Neutrophil (primary cell): ENCODE data around the gene SGMS1.
"Not testable (repeated sequence)": the region's sequence is repeated elsewhere in the genome, so short reads cannot be mapped to it uniquely, and the experiment has no call there.

Experiments used
- H3K27ac ChIP-seq: fragments of 200-600 bp; sonication (generic); 2 replicates; pipeline ENCODE4 v1.5.1; 2016; ENCODE audit warnings: mild to moderate bottlenecking, moderate library complexity
- H3K27me3 ChIP-seq: fragments of 200-600 bp; sonication (generic); 2 replicates; pipeline ENCODE4 v1.6.0; 2016; ENCODE audit warnings: mild to moderate bottlenecking
- H3K36me3 ChIP-seq: fragments of 200-600 bp; sonication (generic); 2 replicates; pipeline ENCODE4 v1.5.1; 2017
- H3K4me1 ChIP-seq, 2 experiments: fragments of 200-600 bp in 1 of 2; sonication (generic) in 1 of 2; 1 replicate in 1 of 2; 2 replicates in 1 of 2; pipeline versions ENCODE4 v1.5.1 to v1.6.1; 2013 to 2016; ENCODE audit warnings: low read depth in 1 of 2, low read length in 1 of 2, mild to moderate bottlenecking in 1 of 2, moderate library complexity in 1 of 2; ENCODE audit not compliant: control insufficient read depth in 1 of 2, insufficient read depth in 1 of 2
- H3K4me3 ChIP-seq, 2 experiments: fragments of 200-600 bp in 1 of 2; sonication (generic) in 1 of 2; 1 replicate in 1 of 2; 2 replicates in 1 of 2; pipeline ENCODE4 v1.5.1; 2013 to 2016; ENCODE audit warnings: low read depth in 1 of 2, low read length in 1 of 2, mild to moderate bottlenecking in 1 of 2, moderate library complexity in 1 of 2
- H3K9me3 ChIP-seq: fragments of 200-600 bp; sonication (generic); 2 replicates; pipeline ENCODE4 v1.5.1; 2016
- CTCF ChIP-seq: fragments of 200-600 bp; sonication (generic); IDR thresholded peaks from 2 replicates; pipeline ENCODE4 v1.5.1; 2016; ENCODE audit warnings: antibody characterized with exemption

Gene SGMS1

GRCh38 chr10:50510517-50511473 lies 113.0 kb downstream of the SGMS1 start:
- no peak overlapping the region for H3K27ac ChIP-seq
- no peak overlapping the region for H3K4me3 ChIP-seq
- no peaks in the 10 kb centered on the region for H3K27me3 ChIP-seq
- H3K36me3 ChIP-seq, result no peaks in the 10 kb centered on the region
- no peaks in the 10 kb centered on the region for H3K9me3 ChIP-seq
- no peaks in the 10 kb centered on the region for H3K4me1 ChIP-seq
- no peak for TF ChIP-seq CTCF

- Histone ChIP-seq H3K9me3 (no peaks in the 10 kb centered on the region), H3K4me1 (no peaks in the 10 kb centered on the region), H3K36me3 (no peaks in the 10 kb centered on the region), H3K27ac (no peak overlapping the region), H3K4me3 (no peak overlapping the region), H3K27me3 (no peaks in the 10 kb centered on the region)
- no peak for TF ChIP-seq CTCF
Observed at GRCh38 chr10:50508315-50509051, 115.3 kb downstream of the SGMS1 start.

GRCh38 chr10:50506861-50507573 lies 116.7 kb downstream of the SGMS1 start:
- H3K27me3 ChIP-seq, result no peaks in the 10 kb centered on the region
- H3K27ac ChIP-seq, result no peak overlapping the region
- H3K4me1 ChIP-seq, result no peaks in the 10 kb centered on the region
- no peaks in the 10 kb centered on the region for H3K9me3 ChIP-seq
- H3K36me3 ChIP-seq, result no peaks in the 10 kb centered on the region
- TF ChIP-seq CTCF, result no peak
- no peak overlapping the region for H3K4me3 ChIP-seq

- no peak overlapping the region for H3K4me3 ChIP-seq
- no peaks in the 10 kb centered on the region for H3K4me1 ChIP-seq
- H3K27ac ChIP-seq, result no peak overlapping the region
- no peaks in the 10 kb centered on the region for H3K36me3 ChIP-seq
- TF ChIP-seq CTCF, result no peak
- H3K9me3 ChIP-seq, result no peaks in the 10 kb centered on the region
- no peaks in the 10 kb centered on the region for H3K27me3 ChIP-seq
Observed at GRCh38 chr10:50504389-50504788, 119.4 kb downstream of the SGMS1 start.

GRCh38 chr10:50503661-50504320 lies 120.0 kb downstream of the SGMS1 start:
- H3K27me3 ChIP-seq, result no peaks in the 10 kb centered on the region
- H3K36me3 ChIP-seq, result no peaks in the 10 kb centered on the region
- no peaks in the 10 kb centered on the region for H3K9me3 ChIP-seq
- H3K4me3 ChIP-seq, result no peak overlapping the region
- no peak for TF ChIP-seq CTCF
- no peak overlapping the region for H3K27ac ChIP-seq
- H3K4me1 ChIP-seq, result no peaks in the 10 kb centered on the region

GRCh38 chr10:50503156-50503555 lies 120.6 kb downstream of the SGMS1 start:
- H3K9me3 ChIP-seq, H3K4me3 ChIP-seq, H3K27me3 ChIP-seq, H3K4me1 ChIP-seq, H3K27ac ChIP-seq, H3K36me3 ChIP-seq: not testable (repeated sequence)
